ENCODE data around the gene RPL35A.
"Not testable (repeated sequence)": the region's sequence is repeated elsewhere in the genome, so short reads cannot be mapped to it uniquely, and the experiment has no call there.

- not testable (repeated sequence) for TF ChIP-seq FOS (IDR thresholded peaks at IDR 0.05; ENCODE audit: low read depth, low read length); CTCF (conservative IDR thresholded peaks at IDR 0.05; ENCODE audit: low read depth, low read length); POLR2A (IDR thresholded peaks at IDR 0.05; ENCODE audit: low read depth, low read length); BHLHE40 (IDR thresholded peaks at IDR 0.05; ENCODE audit: low read depth, low read length); USF2 (IDR thresholded peaks at IDR 0.05; ENCODE audit: low read depth, low read length); MAFK (IDR thresholded peaks at IDR 0.05; ENCODE audit: low read depth, low read length)
These were observed 8.9 kb downstream of the RPL35A start for GRCh38 chr3:197958848-197959247.
